Measurements from ENCODE around the gene BAAT. TPM values are rescaled to one million over a fixed set of nuclear protein-coding genes. Genes with fewer than 3 reads are reported as not detected.

The BAAT gene
- total and polyA plus RNA-seq, 2 of the 13 experiments (the other 11 are each of a cell fraction or from before 2014, with no cell fraction given) = 0.71 to 7.9 TPM

GRCh38 chr9:101324245-101324804 lies 60.5 kb downstream of the BAAT start (continued):
- TF ChIP-seq, protein P1, sequence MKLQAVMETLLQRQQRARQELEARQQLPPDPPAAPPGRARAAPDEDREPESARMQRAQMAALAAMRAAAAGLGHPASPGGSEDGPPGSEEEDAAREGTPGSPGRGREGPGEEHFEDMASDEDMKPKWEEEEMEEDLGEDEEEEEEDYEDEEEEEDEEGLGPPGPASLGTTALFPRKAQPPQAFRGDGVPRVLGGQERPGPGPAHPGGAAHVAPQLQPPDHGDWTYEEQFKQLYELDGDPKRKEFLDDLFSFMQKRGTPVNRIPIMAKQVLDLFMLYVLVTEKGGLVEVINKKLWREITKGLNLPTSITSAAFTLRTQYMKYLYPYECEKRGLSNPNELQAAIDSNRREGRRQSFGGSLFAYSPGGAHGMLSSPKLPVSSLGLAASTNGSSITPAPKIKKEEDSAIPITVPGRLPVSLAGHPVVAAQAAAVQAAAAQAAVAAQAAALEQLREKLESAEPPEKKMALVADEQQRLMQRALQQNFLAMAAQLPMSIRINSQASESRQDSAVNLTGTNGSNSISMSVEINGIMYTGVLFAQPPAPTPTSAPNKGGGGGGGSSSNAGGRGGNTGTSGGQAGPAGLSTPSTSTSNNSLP (IDR thresholded peaks at IDR 0.05; ENCODE audit: low read depth, low read length) = peak; percentile 97
- TF ChIP-seq TCF7L2 (IDR thresholded peaks at IDR 0.05; ENCODE audit: low read depth, low read length) (peak; percentile 77), TFAP4 (IDR thresholded peaks at IDR 0.05; ENCODE audit: borderline replicate concordance, low read depth) (no peak; the same call in 1 of the 2 replicates), ETS1 (CRISPR knock-in tag; IDR thresholded peaks at IDR 0.05) (no peak), TCF7 (IDR thresholded peaks at IDR 0.05; ENCODE audit: low read depth) (peak; percentile 73; the same call in 1 of the 2 replicates), CBX1 (IDR thresholded peaks at IDR 0.05; ENCODE audit: low read depth) (no peak), SMC3 (IDR thresholded peaks at IDR 0.05; ENCODE audit: low read length) (peak; percentile 10; the same call in 1 of the 2 replicates), RBFOX2 (IDR thresholded peaks at IDR 0.05; ENCODE audit: low read depth, low read length) (peak; percentile 14; the same call in 1 of the 2 replicates), ASH2L (IDR thresholded peaks at IDR 0.05; ENCODE audit: insufficient read length, low read depth, low read length) (peak; percentile 100), HNF4G (IDR thresholded peaks at IDR 0.05; ENCODE audit: borderline replicate concordance, low read depth, low read length) (peak; percentile 86), HNF4G (CRISPR knock-in tag; IDR thresholded peaks at IDR 0.05; ENCODE audit: borderline replicate concordance, low read depth) (no peak), SRY (CRISPR knock-in tag; IDR thresholded peaks at IDR 0.05) (no peak), MATR3 (CRISPR knock-in tag; IDR thresholded peaks at IDR 0.05) (no peak), ISL2 (CRISPR knock-in tag; IDR thresholded peaks at IDR 0.05) (peak; percentile 17; the same call in 1 of the 2 replicates), PHF20 (CRISPR knock-in tag; IDR thresholded peaks at IDR 0.05) (no peak), ZNF569 (CRISPR knock-in tag; IDR thresholded peaks at IDR 0.05; ENCODE audit: borderline replicate concordance) (no peak), PPARG (CRISPR knock-in tag; conservative IDR thresholded peaks at IDR 0.05) (peak; percentile 78; the same call in 1 of the 2 replicates), ZNF432 (CRISPR knock-in tag; IDR thresholded peaks at IDR 0.05; ENCODE audit: borderline replicate concordance) (no peak), LCORL (IDR thresholded peaks at IDR 0.05) (0 out of 2 replicates have a peak, but pooled peaks have one; percentile 29), LCORL (CRISPR knock-in tag; IDR thresholded peaks at IDR 0.05) (no peak), KAT8 (CRISPR knock-in tag; IDR thresholded peaks at IDR 0.05) (no peak), TBL1XR1 (IDR thresholded peaks at IDR 0.05; ENCODE audit: borderline replicate concordance, low read length, partially characterized antibody) (peak; percentile 75), ZFP36L2 (CRISPR knock-in tag; IDR thresholded peaks at IDR 0.05) (no peak), FOXA1 (IDR thresholded peaks at IDR 0.05) (peak; percentile 37; the same call in 1 of the 2 replicates), FOXA1 (CRISPR knock-in tag; IDR thresholded peaks at IDR 0.05) (0 out of 2 replicates have a peak, but pooled peaks have one; percentile 48)
- TF ChIP-seq, protein P2, sequence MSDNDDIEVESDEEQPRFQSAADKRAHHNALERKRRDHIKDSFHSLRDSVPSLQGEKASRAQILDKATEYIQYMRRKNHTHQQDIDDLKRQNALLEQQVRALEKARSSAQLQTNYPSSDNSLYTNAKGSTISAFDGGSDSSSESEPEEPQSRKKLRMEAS (IDR thresholded peaks at IDR 0.05) = no peak
- TF ChIP-seq, protein P3, sequence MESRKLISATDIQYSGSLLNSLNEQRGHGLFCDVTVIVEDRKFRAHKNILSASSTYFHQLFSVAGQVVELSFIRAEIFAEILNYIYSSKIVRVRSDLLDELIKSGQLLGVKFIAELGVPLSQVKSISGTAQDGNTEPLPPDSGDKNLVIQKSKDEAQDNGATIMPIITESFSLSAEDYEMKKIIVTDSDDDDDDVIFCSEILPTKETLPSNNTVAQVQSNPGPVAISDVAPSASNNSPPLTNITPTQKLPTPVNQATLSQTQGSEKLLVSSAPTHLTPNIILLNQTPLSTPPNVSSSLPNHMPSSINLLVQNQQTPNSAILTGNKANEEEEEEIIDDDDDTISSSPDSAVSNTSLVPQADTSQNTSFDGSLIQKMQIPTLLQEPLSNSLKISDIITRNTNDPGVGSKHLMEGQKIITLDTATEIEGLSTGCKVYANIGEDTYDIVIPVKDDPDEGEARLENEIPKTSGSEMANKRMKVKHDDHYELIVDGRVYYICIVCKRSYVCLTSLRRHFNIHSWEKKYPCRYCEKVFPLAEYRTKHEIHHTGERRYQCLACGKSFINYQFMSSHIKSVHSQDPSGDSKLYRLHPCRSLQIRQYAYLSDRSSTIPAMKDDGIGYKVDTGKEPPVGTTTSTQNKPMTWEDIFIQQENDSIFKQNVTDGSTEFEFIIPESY (CRISPR knock-in tag; IDR thresholded peaks at IDR 0.05) = no peak

Data from HepG2 (cell line).